NCI-H2227 treated with DMSO at 0.1 percent for 48 hours (cell line): Measurements from ENCODE around the gene DCAF17.
"Not testable (repeated sequence)": the region's sequence is repeated elsewhere in the genome, so short reads cannot be mapped to it uniquely, and the experiment has no call there.

Experiments
- DNase-seq: peaks from one replicate; lab custom pipeline; 2025; lab: John Stamatoyannopoulos, UW

The DCAF17 gene

DNA sequence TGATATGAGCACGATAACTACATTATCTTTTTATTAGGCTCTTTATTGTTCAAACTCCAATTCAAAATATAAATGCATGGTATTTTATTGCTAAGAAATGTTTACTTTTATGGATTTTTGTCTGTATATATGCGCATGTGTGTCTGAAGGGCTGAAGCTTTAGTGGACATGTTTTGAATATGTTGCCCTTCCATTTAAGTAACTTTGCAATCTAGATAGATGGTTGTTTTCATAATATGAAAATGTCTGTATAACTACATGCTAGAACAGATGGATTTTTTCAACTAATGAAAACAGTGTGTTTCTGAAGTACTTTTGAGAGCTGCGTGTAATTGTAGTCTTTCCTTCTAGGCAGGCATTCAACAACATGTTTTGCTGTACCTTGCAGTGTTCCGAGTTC lies 18.7 kb downstream of the DCAF17 start:
- no peak for DNase-seq

DNA sequence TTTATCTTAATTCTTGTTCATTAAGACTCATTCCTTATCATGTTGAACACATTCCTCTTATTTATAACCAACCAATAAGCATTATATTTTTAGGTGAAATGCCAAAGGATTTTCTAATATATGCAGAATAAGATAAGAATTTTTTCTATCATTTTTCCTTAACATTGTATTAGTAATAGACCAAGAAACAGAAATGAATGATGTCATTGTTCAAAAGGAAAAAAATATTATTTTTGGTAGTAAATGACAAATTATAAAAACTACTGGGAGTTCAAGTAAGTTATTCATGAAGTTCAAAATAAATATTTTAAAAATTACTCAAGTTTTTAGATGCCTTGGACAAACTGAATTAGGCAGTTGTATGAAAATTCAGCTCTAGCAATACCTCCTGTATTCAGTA lies 25.5 kb downstream of the DCAF17 start:
- DNase-seq = no peak

DNA sequence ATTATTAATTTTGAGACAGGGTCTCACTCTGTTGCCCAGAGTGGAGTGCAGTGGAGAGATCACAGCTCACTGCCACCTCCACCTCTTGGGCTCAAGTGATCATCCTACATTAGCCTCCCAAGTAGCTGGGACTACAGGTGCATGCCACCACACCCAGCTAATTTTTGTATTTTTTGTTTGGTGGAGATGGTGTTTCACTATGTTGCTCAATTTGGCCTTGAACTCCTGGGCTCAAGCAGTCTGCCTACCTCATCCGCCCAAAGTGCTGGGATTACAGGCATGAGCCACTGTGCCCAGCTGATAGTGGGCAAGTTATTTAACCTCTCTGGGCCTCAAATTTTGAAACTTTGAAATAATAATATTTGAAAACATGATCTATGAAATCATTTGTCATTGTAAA lies 26.5 kb downstream of the DCAF17 start:
- no peak for DNase-seq

DNA sequence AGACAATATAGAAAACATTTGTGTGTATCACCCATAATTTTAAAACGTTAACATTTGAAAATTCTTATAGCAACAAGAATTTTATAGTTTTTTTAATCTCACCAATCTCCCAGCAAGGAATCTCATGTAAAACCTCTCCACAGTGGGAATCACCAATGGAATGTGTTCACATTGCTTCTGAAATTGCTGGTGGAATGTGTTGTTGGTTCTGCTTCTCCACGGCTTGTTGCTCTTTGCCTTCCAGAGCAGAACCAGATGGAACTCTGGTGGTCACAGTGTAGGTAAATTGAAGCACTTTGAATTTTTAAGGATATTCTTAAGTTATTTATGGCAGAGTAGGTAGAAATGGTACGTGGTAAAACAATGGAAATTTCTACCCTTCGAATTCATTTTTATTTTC lies 35.1 kb downstream of the DCAF17 start:
- no peak for DNase-seq

DNA sequence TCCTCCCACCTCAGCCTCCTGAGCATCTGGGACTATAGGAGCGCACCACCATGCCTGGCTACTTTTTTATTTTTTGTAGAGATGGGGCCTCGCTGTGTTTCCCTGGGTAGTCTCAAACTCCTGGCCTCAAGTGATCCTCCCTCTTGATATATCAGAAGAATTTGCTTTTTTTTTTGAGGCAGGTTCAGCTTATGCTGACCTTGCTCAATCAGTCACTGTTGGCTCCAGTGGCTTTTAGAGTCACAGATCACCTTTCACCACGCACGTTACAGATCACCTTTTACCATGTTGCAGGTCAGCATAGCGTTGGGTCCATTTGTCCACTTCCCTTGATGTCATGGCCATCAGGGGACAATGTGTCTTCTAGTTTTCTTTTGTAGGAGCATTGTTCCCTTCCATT lies 36.1 kb downstream of the DCAF17 start:
- DNase-seq = no peak

DNA sequence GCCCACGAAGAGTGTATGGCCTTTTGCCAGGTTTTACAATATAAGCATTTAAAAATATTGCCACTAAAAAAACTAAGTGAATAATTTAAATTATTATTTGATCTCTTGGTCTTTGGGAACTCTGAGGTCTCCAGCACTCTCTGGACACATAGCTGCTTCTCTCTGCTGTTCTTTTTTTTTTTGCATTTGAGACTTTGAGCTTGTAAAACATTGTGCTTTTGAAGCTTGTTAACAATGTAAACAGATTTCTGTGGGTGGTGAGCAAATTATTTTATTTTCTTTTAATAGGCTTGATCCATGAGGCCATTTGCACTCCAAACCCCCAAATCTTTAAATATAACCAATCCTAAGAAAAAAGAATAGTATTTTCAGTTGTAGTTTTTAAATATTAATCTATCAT lies 42.0 kb downstream of the DCAF17 start:
- no peak for DNase-seq

DNA sequence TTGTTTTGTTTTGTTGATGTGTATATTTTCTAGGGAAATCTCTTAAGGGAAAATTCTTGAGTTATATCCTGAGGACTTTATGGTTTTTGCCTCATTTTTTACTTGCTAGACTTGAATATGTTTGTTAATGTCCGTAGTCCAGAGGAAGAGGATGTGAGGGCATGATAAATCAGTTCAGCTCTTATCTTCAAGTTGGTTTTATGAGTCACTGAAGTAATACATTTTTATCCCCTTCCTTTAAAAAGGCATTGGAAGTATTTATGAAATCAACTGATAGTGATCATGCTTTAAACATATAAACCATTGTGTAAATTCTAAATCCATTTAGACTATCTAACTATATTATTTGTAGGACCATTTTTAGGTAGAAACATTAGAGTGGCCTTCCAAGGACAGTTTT lies 44.3 kb downstream of the DCAF17 start:
- DNase-seq = no peak

DNA sequence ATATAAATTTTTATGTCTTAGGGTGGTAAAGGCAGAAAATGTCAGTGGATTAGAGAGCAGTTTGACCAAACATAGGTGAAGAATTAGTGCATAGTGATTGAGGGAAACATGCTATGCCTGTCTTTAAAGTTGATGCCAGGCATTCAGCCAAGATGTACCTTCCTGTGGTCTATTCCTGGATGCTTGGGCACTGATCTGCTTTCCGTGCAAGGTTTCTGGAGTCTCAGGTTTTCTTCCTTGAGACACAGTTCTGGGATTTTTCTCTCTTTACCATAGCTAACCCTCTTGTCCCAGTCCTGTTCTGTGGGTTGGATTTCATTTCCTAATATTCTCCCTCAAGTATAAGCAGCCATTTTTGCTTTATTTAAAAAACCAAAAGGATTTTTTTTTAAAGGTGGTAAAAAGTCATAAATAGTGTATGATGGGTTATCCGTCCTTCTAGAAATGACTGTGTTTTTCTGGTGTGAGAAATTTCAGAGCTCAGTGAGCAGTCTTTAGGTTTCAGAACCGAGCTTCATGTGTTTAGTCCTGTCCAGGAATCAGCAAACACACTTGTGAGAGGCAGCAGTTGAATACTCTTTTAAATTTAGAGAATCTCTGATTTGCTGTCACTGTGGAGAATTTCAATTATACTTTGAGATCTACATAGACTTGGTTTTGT lies 45.3 kb downstream of the DCAF17 start:
- no peak for DNase-seq

DNA sequence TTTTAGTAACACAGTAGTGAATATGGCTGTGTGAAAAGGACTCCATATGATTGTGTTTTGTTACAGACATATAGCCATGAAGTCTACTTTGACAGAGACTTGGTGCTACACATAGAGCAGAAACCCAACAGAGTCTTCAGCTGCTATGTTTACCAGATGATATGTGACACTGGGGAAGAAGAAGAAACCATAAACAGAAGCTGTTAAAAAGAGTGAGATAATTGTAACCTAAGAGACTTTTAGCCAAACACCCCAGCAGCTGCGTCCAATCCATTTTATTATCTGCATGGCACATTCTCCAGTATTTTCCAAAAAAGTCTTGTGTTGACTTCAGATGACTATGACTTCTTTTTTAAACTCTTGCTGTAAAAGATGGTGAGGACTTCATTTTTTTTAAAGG lies 46.9 kb downstream of the DCAF17 start:
- no peak for DNase-seq

DNA sequence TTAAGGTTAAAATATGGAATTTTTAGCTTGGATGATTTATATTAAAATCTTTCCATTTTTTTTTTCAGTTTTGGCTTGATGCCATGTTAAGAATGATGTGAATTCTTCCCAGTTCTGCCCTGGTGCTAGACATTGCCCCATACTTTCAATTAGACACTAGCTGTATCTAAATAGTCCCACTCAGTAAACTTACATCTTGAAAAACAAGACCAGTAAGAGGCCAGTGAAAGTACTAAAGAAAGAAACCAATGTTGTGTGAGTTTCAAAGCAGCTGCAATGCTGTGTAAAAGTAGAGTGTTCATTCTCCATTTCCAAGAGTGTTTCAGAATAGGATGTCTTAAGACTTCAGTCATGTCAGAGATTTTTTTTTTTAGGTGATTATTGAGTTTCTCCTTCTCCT lies 48.3 kb downstream of the DCAF17 start:
- DNase-seq = no peak

DNA sequence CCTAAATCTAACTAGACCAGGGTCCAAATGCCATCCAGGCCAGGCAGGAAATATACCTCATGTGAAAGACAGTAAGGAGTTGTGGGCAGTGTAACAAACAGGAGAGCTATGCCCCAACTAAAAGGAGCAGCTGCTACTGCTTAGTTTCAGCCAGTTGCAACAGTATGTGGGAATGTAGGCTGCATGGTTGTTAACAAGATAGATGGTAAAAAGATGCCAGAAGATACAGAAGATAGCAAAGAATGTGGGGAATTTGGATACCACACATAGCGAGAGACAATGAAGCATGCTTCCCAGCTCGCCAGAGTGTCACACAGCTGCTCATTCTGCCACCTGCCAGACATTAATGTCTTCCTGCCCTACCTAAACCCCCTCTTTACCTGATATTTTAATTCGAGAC lies 48.9 kb downstream of the DCAF17 start:
- DNase-seq = no peak

DNA sequence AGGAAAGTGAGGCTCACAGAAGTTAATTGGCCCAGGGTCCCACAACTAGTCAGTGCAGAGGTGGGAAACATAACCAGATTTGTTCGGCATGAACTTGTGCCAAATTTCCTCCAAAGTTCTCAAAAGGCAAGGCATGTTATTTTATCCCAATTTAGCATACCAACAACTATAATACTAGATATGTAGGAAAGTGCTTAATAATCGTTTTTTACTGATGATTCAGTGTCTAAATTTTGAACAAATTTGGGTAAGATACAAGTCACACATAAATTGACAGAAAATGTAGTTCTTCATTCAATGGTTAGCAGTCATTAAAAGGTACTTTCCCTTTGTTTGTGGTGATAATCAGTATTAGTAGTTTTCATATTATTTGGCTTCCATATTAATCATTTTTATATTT lies 49.8 kb downstream of the DCAF17 start:
- DNase-seq = no peak

DNA sequence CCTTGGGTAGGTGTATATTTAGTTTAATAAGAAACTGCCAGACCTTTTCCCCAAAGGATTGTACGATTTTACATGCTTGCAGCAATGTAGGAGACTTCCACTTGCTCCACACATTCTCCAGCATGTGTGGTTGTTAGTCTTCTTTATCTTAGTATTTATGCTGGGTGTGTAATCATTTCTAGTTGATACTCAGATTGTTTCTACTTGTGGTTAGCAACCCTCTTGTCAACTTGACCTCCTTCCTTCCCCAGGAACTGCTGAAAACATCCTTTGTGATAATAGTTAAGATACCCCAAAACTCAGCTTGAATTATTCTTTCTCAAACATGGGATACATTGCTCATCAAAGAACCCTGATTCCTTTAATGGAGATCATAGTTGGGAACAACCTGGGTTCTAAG lies 51.1 kb downstream of the DCAF17 start:
- no peak for DNase-seq

DNA sequence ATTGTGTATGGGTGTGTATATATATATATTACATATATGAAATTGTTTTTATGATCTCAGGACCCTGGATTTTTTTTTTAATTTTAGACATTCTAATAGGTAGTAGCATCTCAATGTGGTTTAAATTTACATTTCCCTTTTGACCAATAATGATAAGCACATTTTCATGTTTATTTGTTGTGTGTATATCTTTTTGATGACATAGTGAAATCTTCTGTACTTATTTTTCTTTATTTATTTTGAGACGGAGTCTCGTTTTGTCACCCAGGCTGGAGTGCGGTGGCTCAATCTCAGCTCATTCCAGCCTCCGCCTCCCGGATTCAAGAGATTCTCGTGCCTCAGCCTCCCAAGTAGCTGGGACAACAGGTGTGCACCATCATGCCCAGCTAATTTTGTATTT lies 53.2 kb downstream of the DCAF17 start:
- no peak for DNase-seq

DNA sequence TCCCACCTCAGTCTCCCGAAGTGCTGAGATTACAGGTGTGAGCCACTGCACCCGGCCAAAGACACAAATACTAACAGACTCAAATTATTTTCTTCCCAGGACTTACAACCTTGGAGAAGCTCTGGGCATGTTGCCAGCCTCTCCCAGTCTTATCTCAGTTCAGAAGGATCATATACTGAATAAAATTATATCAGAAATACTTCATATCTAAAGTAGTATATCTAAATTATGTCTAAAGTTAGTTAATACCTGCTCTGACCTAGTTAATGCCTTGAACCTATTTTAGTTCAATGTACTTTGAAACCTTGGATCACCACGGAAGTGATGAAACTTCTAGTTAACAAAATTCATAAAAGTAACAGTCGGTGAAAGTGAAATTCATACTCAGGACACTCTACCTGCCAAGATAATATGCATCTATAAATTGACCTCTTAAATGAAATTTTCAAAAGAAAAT lies 53.8 kb downstream of the DCAF17 start:
- DNase-seq = no peak

DNA sequence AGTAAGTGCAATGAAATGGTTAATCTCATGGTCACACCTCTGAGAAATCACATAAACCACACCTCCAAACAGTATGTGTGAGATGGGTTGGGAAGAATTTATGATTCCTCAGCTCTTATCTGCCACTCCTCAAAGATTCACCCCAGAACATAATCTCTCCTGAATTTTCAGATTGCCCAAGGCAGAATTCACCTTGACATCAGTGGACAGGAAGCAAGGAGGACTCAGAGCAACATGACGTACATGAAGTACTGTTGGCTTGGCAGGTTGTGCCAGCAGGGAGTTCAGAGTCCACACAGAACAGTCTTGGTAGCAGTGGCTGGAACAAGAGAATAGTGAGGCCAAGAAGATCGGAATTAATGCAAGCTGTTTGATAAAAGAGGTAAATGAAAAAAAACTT lies 56.6 kb downstream of the DCAF17 start:
- DNase-seq = no peak

DNA sequence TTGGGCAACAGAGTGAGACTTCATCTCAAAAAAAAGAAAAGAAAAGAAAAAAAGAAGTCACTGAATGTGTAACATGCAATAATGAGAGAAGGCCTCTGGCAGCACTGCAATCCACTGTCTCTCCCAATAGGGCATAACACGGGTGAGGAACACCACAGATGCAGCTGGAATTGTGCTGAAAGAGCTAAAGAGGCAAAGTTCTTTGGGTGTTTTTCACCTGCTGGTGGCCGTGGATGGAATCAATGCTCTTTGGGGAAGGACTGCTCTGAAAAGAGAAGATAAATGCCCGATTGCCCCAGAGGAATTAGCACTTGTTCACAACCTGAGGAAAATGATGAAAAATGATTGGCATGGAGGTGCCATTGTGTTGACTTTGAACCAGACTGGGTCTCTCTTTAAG lies 57.3 kb downstream of the DCAF17 start:
- no peak for DNase-seq

DNA sequence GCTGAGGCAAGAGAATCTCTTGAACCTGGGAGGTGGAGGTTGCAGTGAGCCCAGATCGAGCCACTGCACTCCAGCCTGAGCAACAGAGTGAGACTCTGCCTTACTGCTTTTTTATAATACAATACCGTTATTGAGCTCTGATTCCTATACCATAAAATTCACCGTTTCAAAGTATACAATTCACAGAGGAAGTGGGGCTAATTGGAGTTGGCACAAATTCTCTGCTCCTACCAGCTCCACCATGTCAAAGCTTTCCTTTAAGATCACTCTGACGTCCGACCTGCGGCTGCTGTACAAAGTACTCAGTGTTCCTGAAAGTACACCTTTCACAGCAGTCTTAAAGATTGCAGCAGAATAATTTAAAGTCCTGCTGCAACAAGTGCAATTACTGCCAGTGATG lies 58.6 kb downstream of the DCAF17 start:
- no peak for DNase-seq

DNA sequence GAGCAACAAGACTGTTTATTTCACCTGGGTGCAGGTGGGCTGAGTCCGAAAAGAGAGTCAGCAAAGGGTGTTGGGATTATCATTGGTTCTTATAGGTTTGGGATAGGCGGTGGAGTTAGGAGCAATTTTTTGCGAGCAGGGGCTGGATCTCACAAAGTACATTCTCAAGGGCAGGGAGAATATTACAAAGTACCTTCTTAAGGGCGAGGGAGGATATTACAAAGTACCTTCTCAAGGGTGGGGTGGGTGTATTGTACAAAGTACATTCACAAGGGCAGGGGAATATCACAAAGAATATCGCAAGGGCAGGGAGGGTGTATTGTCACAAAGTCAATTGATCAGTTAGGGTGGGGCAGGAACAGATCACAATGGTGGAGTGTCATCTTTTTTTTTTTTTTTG lies 63.6 kb downstream of the DCAF17 start:
- not testable (repeated sequence) for DNase-seq

DNA sequence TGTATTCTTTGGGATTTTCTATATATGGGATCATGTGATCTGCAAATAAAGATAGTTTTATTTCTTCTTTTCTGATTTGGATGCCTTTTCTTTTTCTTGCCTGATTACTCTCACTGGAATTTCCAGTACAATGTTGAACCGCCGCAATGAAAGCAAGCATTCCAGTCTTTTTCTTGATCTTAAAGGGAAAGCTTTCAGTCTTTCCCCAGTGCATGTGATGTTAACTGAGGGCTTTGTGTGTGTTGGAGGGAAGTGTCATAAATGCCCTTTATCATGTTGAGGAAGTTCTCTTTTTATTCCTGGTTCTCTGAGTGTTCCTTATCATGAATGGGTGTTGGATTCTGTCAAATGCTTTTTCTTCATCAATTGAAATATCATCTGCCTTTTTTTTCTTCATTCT lies 71.3 kb downstream of the DCAF17 start:
- DNase-seq = no peak

DNA sequence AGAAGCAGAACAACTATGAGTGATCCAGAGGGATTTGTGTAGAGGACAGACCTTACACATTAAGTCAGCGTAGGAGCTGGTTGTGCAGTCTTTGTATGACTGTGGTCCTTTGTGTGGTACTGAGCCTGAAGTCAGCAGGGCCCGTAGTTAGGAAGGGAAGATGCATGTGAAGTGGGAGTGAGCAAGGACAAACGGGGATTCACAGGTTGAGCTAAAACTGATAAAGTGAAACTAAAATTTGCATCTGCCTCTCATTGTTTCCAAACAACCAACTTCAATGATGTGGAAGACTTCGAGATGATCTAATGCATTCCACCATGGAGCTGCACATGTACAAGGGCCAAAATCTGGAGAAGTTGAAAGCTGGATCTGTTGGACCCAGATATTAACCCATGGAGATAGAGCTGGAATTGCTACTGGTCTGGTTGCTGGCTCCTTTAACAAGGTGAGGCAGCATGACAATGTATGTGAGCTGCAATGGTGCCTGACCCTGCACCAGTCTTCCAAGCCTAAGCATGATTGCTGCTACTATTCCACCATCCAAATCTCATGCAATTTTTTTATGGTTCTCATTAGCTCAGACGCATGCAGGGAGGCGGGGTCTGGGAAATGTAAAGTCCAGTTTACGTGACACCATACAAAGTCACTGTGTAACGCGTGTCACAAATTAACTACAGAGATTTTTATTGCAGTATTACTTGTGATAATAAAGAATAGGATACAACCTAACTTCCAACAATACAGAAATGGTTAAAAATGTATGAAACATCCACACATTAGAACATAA lies 76.1 kb downstream of the DCAF17 start:
- no peak for DNase-seq

DNA sequence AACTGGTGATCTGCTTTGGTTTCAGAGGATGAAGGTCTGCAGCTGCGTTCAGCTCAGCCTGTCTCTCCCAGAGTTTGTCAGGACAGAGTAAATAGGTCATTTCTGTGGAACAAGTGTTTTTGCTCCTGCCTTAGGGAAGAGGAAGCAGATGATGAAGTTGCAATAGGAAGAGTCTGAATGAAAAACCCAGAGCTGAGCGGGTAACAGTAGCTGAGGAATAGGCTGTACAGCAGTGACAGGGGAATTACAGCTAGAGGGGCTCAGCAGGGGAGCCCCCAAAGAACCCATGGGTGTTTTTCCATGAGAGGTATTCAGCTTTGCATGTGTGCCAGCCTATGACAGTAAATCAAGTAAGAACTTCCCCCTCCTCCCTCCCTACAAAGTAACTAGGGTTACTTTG lies 78.0 kb downstream of the DCAF17 start:
- DNase-seq = no peak

DNA sequence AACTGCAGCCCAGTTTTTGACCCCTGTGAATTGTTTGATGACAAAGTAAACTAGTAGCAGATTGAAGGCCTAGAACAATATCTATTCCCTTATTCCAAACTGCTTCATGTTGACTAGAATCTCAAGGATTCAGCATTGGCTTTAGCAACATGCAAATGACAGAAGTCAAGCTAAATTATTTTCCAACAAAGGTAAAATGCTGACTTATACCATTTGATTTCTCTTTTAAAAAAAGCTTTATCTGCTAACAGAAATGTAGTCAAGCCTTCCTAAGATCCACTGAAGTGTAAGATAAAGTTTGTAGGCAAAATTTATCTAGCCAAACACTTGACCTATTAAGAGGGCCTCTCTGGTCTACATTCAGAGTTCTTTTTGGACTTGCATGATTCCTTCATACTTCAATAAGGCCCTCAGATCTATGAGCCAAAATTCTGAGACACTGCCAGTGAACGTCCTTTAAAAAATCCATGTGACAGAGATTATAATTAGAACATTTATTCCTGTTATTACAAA lies 78.7 kb downstream of the DCAF17 start:
- no peak for DNase-seq

DNA sequence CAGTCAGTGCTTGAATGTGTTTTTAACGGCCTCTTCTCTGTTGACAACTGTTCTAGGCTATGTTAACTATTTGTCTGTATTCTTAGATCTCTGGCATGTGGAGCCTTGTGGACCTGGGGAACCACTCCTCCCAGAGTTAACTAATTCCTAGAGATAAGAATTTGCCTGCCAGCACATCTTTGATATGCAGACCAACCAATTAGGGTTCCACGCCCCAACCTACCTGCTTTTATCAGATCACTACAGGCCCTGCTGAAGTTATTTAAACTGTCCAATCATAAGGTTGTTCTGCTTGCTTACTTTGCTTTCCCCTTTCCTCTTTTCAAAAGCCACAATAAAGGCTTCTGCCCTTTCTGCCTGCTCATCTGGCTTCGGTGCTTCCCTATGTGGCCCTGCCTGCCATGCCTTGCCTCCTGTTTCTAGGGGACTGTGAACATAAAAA lies 79.7 kb downstream of the DCAF17 start:
- no peak for DNase-seq
